ENCODE results near the gene SNX18. TPM values are rescaled to one million over a fixed set of nuclear protein-coding genes. Genes with fewer than 3 reads are reported as not detected.
"Not testable (repeated sequence)": the region's sequence is repeated elsewhere in the genome, so short reads cannot be mapped to it uniquely, and the experiment has no call there.

SNX18 gene
- polyA plus RNA-seq, 10 donors: 27.1 to 40.3 (median 34.6) TPM

DNA sequence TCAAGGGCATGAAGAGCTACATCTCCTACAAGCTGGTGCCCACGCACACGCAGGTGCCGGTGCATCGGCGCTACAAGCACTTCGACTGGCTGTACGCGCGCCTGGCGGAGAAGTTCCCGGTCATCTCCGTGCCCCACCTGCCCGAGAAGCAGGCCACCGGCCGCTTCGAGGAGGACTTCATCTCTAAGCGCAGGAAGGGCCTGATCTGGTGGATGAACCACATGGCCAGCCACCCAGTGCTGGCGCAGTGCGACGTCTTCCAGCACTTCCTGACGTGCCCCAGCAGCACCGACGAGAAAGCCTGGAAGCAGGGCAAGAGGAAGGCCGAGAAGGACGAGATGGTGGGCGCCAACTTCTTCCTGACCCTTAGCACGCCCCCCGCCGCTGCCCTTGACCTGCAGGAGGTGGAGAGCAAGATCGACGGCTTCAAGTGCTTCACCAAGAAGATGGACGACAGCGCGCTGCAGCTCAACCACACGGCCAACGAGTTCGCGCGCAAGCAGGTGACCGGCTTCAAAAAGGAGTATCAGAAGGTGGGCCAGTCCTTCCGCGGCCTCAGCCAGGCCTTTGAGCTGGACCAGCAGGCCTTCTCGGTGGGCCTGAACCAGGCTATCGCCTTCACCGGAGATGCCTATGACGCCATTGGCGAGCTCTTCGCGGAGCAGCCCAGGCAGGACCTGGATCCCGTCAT lies 1.4 kb downstream of the SNX18 start:
- peak in 1 of 3 donors; percentile 44 for DNase-seq

GRCh38 chr5:54519509-54519876 lies 1.9 kb downstream of the SNX18 start:
- DNase-seq: peak in 1 of 3 donors; percentile 45

- peak; percentile 64 to 87 (median 65) for DNase-seq
Observed at GRCh38 chr5:54520438-54520846, 2.9 kb downstream of the SNX18 start.

- DNase-seq: no peak
Observed at GRCh38 chr5:54520940-54521339, 3.4 kb downstream of the SNX18 start.

GRCh38 chr5:54521856-54522479 lies 4.4 kb downstream of the SNX18 start:
- no peak for DNase-seq

DNA sequence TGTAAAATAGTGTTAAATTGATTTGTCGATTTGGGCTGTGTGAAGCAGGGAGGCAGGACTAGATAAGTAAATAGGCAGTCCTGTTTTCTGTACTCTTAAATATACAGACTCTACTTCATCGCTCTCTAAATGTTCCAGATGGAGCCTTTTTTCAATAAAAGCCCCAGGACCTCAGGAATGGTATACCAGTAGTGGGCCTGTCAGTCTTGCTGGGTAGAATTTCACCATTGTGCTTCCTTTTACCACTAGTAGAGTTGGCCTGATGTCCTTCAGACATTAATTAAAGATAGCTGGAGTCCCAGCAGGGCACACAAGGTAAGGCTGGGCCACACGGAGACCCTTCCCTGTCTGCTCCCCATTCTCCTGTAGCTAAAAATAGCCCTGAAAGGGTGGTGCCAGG lies 6.0 kb downstream of the SNX18 start:
- DNase-seq: no peak

GRCh38 chr5:54524082-54524481 lies 6.5 kb downstream of the SNX18 start:
- DNase-seq: no peak

- no peak for DNase-seq
Observed at GRCh38 chr5:54524704-54525103, 7.1 kb downstream of the SNX18 start.

GRCh38 chr5:54525261-54525660 lies 7.7 kb downstream of the SNX18 start:
- no peak for DNase-seq

- no peak for DNase-seq
Observed at GRCh38 chr5:54525692-54526091, 8.1 kb downstream of the SNX18 start.

DNA sequence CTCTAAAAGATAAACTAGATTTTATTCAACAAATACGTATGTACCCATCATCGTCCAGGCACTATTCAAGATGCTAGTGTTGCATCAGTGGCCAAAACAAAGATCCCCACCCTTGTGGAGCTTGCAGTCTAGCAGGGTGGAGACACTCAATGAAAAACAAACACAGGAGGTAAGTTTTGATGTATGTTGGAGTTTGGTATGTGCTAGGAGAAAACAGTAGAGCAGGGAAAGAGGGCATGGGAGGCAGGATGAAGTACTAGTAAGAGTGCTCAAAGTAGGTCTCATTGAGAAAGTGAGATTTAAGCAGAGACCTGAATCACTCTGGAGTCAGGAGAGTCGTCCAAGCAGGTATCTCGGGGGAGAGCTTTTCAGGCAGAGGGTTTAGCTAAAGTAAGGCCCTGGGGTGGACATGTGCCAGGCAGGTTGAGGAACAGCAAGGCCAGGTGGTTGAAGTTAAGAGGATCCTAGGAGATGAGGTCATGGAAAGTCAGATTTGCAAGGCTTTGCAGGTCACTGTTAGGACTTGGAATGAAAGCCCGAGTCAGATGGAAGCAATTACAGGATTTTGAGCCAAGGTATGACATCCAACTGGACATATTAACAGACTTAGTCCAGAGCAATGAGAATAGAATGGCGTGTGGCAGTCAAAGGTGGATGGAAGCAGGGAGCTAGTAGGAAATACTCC lies 9.2 kb downstream of the SNX18 start:
- peak; percentile 53 to 86 (median 79) for DNase-seq

GRCh38 chr5:54528633-54529209 lies 11.2 kb downstream of the SNX18 start:
- no peak for DNase-seq

DNA sequence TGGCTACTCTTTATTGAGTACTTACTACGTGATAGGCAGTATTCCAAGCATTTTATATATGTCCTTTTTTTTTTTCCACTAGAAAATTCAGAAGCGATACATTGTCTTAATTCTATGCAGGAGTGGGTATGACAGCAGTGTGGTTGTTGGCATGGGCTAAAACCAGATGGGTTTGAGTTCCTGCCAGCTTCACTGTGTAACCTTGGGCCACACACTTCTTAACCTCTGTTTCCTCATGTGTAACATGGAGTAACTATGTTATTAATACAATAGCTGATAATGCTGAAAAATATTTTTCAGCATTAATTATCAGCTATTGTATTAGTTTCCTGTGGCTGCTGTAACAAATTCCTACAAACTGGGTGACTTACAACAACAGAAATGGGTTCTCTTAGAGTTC lies 12.0 kb downstream of the SNX18 start:
- no peak for DNase-seq

GRCh38 chr5:54531546-54531945 lies 14.0 kb downstream of the SNX18 start:
- peak in 1 of 3 donors; percentile 31 for DNase-seq

DNA sequence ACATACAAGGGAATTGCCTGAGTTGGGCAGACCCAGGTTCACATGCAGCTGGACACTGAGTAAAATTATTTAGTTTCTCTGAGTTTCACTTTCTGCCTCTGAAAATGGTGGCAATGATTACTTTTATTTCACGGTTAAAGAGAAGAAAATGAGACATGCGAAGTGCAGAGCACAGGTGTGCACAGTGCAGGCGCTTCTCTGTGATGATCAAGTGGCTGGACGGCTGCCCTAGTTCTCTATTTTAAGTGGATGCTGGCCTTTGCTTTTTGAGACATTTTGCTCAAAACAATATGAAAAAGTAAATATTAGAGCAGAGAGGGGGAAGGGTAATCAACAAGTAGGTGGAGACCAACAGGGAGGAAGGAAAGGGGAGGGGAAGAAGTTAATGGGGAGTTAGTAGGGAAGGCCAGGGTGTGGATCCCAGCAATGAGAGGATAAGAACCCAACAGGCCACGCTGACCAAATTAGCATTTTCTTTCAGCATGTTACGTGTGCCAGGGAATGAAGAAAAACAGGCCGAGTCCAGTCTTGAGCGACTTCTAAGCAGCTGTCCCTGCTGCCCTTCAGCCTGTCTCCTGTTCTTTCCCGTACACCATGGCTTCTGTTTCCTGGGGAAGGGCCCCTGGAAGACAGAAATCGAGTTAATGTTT lies 16.1 kb downstream of the SNX18 start:
- peak in 2 of 3 donors; percentile 39 to 69 for DNase-seq

DNA sequence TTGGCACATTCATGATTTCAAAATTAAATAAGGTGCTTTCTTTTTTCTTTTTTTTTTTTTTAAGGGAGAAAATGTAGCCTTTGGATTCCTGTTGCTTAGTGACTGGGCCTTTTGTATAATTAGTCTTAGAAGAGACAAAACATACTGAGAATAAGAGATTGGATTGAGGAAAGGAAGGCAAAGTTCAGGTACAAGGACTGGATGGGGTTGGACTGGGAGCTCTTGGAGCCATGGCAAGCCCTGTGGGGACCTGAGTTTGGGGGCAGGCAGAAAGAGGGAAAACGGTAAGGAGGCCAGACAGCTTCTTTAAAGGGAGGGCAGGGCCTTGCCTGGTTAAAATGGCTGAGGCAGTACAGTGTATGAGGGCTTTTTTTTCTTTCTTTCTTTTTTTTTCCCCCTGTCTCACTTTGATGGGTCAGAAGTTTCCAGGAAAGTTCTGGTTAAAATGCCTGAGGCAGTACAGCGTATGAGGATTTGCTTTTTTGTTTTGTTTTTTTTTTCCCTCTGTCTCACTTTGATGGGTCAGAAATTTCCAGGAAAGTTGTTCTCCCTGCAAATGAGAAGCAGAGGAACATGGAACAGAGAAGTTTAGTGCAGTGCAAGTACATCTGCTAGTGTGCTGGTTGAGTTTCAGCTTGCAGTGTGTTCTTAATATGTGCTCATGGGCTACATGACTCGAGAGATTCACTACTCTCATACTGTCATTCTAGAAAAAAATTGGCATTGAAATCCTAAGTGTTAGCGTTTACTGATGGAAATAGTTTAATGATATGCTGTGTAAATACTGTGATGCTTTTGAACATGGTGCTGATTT lies 16.8 kb downstream of the SNX18 start:
- DNase-seq: peak in 1 of 3 donors; percentile 53

DNA sequence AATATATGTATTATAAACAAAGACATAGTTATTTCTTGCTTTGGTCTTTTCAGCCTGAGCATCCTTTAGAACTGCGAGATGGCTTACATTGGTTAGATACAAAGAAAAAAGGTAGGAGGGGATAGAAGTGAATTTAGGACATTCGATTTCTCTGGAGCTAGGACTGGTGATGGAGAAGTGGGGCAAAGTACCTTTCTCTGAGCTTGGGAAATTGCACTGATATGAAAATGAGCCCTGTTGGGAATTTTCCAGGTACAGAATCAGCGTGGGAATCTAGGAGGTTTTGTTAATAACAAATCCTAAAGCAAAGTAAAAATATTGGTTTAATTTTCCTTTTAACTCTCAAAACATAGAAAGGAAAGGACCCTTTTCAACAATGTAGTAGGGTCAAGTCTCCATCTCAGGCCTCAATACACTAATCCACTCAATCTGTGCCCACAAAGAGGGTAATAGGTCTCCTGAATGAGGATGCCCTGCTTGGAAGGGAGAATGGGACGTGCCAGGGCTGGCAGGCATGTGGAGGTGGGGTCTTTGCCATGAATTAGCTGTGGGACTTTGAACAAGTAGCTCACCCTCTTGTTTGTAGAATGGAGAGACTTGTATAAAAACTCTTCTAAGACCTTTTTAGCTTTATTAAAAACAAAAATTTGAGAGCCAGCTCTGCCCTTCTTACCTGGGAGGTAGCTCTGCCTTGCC lies 17.7 kb downstream of the SNX18 start:
- no peak for DNase-seq

DNA sequence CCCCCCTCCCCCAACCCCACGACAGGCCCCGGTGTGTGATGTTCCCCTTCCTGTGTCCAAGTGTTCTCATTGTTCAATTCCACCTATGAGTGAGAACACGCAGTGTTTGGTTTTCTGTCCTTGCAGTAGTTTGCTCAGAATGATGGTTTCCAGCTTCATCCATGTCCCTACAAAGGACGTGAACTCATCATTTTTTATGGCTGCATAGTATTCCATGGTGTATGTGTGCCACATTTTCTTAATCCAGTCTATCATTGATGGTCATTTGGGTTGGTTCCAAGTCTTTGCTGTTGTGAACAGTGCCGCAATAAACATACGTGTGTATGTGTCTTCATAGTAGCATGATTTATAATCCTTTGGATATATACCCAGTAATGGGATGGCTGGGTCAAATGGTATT lies 18.8 kb downstream of the SNX18 start:
- DNase-seq: not testable (repeated sequence)

DNA sequence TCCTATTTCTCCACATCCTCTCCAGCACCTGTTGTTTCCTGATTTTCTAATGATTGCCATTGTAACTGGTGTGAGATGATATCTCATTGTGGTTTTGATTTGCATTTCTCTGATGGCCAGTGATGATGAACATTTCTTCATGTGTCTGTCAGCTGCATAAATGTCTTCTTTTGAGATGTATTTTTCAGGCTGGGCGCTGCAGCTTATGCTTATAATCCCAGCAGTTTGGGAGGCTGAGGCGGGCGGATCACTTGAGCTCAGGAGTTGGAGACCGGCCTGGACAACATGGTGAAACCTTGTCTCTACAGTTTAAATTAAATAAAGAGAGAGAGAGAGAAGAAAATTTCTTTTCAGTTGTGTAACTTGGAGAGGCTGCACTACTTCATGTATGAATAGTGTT lies 19.3 kb downstream of the SNX18 start:
- not testable (repeated sequence) for DNase-seq

DNA sequence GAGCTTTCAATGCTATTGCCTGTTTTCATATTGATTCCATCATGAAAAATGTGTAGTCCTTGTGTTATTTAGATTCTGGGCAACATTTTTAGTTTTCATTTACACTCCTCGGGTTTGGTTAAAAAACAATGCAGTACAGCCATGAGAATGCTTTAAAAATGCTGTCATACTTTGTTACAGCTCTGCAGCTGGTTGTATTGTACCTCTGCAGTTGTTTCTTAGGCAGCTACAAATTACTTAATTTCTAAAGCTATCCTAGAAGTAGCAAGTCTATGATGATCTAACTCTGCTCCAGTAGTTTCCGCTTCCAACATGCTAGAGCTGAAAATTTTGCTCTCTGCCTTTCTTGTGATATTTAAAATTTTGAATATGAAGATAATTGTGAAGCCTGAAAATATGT lies 20.2 kb downstream of the SNX18 start:
- peak in 1 of 3 donors; percentile 42 for DNase-seq

- no peak for DNase-seq
Observed at GRCh38 chr5:54538156-54538555, 20.6 kb downstream of the SNX18 start.
